PC-3 (cell line): ENCODE results near the gene CRYBB3.

Experiments
- EZH2 ChIP-seq: fragments of 300-600 bp; sonication (generic); IDR thresholded peaks from one replicate; pipeline ENCODE4 v1.6.1; 2017; ENCODE audit warnings: antibody characterized with exemption, mild to moderate bottlenecking, low read length; ENCODE audit not compliant: unreplicated experiment
- EZH2phosphoT487 ChIP-seq: fragments of 300-600 bp; sonication (generic); IDR thresholded peaks from 2 replicates; pipeline ENCODE4 v1.6.1; 2018; ENCODE audit warnings: mild to moderate bottlenecking, antibody characterized with exemption, low read length, borderline replicate concordance
- TF ChIP-seq, protein P1 (sequence below): fragments of 300-600 bp; sonication (generic); conservative IDR thresholded peaks from 2 replicates; pipeline ENCODE4 v1.5.1; 2017; ENCODE audit warnings: antibody characterized with exemption, low read depth, mild to moderate bottlenecking, low read length

DNA sequence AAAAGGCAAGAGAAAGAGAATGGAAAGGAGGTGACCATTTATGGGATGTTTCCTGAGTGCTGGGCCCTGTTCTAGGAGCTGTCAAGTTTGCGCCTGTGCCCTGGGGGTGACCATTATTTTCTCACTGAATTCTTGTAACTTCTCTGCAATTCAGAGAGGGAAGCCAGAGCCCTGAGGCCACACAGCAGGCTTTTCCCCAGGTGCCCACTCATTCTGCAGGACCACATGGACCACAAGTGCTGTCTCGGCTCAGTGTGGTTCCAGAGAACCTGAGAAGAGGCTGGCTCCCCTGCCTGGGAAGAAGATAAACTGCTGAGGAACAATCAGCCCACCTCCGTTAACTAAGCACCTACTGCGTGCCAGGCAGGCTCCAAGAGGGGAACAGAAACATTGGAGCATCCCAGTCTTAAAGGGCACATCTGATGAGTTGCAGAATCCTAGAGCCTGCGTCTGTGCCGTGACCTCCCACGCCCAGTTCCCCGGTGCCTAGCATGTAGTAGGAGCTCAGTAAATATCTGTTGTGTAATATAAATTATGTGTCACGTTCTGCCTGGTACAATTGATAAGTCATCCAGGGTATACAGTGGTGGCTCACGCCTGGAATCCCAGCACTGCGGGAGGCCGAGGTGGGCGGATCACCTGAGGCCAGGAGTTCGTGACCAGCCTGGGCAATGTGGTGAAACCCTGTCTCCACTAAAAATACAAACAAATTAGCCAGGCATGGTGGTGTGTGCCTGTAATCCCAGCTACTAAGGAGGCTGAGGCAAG is 31.6 kb upstream of the CRYBB3 start:
- TF ChIP-seq, protein P1, sequence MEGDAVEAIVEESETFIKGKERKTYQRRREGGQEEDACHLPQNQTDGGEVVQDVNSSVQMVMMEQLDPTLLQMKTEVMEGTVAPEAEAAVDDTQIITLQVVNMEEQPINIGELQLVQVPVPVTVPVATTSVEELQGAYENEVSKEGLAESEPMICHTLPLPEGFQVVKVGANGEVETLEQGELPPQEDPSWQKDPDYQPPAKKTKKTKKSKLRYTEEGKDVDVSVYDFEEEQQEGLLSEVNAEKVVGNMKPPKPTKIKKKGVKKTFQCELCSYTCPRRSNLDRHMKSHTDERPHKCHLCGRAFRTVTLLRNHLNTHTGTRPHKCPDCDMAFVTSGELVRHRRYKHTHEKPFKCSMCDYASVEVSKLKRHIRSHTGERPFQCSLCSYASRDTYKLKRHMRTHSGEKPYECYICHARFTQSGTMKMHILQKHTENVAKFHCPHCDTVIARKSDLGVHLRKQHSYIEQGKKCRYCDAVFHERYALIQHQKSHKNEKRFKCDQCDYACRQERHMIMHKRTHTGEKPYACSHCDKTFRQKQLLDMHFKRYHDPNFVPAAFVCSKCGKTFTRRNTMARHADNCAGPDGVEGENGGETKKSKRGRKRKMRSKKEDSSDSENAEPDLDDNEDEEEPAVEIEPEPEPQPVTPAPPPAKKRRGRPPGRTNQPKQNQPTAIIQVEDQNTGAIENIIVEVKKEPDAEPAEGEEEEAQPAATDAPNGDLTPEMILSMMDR: no peak
- TF ChIP-seq EZH2phosphoT487 (no peak), EZH2 (no peak)
